Measurements from ENCODE around the gene PLA1A.

The PLA1A gene

DNA sequence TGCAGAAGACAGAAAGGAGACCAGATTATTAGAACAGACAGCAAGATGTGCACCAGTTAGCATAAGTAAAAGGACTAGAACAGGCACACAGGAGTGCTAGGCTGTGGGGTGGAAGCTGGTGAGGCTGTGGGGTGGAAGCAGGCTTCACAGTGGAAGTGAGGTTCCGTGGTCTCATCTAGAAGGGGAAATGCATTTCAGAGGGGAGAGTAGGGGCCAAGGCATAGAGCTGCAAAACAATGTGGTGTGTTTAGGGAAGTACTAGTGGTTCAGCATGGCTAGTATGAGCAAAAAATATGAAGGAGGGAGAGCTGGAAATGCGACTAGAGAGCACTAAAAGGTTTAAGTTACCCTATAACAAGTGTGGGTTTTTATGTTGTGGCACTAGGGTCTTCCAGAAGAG is 56.2 kb downstream of the PLA1A start:
- TF ChIP-seq ZNF354C (tag by site-specific recombination; IDR thresholded peaks at IDR 0.05; ENCODE audit: borderline replicate concordance, low read depth), result no peak
- TF ChIP-seq KLF16 (tag by site-specific recombination; IDR thresholded peaks at IDR 0.05), result no peak
- TF ChIP-seq, protein P1, sequence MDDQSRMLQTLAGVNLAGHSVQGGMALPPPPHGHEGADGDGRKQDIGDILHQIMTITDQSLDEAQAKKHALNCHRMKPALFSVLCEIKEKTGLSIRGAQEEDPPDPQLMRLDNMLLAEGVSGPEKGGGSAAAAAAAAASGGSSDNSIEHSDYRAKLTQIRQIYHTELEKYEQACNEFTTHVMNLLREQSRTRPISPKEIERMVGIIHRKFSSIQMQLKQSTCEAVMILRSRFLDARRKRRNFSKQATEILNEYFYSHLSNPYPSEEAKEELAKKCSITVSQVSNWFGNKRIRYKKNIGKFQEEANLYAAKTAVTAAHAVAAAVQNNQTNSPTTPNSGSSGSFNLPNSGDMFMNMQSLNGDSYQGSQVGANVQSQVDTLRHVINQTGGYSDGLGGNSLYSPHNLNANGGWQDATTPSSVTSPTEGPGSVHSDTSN (CRISPR knock-in tag; IDR thresholded peaks at IDR 0.05), result no peak
- H3K4me1 ChIP-seq (ENCODE audit: control insufficient read depth, insufficient read depth, low read length), result no peaks in the 10 kb centered on the region
- CTCF ChIA-PET, result interaction anchor here (0.5 kb wide), 1 partner anchor 9 kb away, joined by 3 read pairs; no protein-coding TSS in a partner anchor
- POLR2A ChIA-PET, result no interaction called here
- H3K4me3 ChIP-seq (ENCODE audit: low read depth, low read length), result no peak overlapping the region
- H3K36me3 ChIP-seq (ENCODE audit: control insufficient read depth in 2 of 2, insufficient read depth in 1 of 2, low read length in 2 of 2), result no peaks in the 10 kb centered on the region
- H3K27ac ChIP-seq (ENCODE audit: extremely low read depth, low read depth, low read length), result no peak overlapping the region
- H3K9me3 ChIP-seq (ENCODE audit: control insufficient read depth, insufficient read depth, low read depth, low read length), result no peaks in the 10 kb centered on the region

DNA sequence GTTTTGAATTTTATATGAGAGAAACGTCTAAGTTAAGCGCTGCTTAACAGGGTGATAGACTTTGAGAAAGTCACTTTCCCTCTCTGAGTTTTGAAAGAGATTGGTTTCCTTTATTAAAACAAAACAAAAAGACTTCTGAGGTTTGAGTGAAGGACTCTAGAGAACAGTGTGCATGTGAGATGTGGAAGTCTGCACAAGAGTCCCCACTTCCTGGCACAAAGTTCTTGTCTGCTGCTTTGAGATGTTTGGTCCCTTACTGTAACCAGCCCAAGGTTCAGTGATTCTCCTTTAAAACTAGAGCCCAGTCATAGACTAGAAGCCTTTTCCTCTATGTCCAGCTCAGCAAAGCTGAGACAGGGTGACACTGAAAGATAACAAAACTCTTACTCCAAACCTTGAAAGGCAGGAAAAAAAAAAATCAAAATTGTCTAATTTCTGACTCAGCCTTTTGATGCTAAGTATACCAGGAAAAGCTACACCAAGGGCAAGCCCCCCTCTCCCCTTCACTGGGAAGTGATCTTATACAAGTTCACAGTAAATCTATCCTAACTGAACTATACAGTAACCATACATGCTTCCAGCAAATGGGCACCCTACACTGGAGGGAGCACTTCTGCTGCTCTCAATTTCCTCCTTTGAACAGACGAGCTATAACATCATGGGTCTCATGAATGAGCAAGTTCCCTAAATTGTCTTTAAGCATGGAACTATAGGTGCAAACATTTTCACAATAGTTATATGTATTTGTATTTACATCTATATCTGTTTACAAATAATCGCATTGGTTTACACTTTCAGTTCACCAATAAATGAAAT is 60.4 kb downstream of the PLA1A start:
- H3K27ac ChIP-seq (ENCODE audit: extremely low read depth, low read depth, low read length), result no peak overlapping the region
- H3K4me1 ChIP-seq (ENCODE audit: control insufficient read depth, insufficient read depth, low read length), result no peaks in the 10 kb centered on the region
- TF ChIP-seq ZNF416 (tag by site-specific recombination; IDR thresholded peaks at IDR 0.05), result no peak
- TF ChIP-seq ZNF701 (tag by site-specific recombination; IDR thresholded peaks at IDR 0.05), result no peak
- TF ChIP-seq ZFP41 (tag by site-specific recombination; IDR thresholded peaks at IDR 0.05; ENCODE audit: borderline replicate concordance), result no peak
- TF ChIP-seq EGR2 (tag by site-specific recombination; IDR thresholded peaks at IDR 0.05; ENCODE audit: low read depth), result no peak
- TF ChIP-seq ZNF24 (tag by site-specific recombination; IDR thresholded peaks at IDR 0.05), result no peak
- TF ChIP-seq ZNF138 (tag by site-specific recombination; IDR thresholded peaks at IDR 0.05; ENCODE audit: borderline replicate concordance), result no peak
- H3K36me3 ChIP-seq (ENCODE audit: control insufficient read depth in 2 of 2, insufficient read depth in 1 of 2, low read length in 2 of 2), result no peaks in the 10 kb centered on the region
- H3K4me3 ChIP-seq (ENCODE audit: low read depth, low read length), result no peak overlapping the region
- no peaks in the 10 kb centered on the region for H3K9me3 ChIP-seq (ENCODE audit: control insufficient read depth, insufficient read depth, low read depth, low read length)
- POLR2A ChIA-PET, result no interaction called here
- CTCF ChIA-PET, result no interaction called here

DNA sequence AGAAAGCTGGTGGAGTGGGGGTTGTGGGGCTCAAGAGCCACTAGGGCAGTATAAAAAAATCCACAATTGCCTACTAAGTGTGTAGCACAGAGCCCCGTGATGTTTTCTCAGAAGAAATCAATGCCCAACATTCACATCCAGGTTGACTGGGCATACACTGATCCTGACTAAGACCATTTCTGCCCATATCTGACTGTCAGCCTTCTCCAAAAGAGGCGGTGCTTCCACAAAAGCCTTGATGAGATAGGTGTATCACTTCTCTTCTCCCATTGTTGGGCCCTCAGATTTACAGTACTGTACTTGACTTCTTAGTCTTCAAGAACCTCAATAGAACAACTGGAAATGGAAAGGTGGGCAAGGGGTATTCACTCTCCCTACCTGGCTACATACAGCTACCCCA is 61.3 kb downstream of the PLA1A start:
- Histone ChIP-seq H3K4me1 (ENCODE audit: control insufficient read depth, insufficient read depth, low read length) (no peaks in the 10 kb centered on the region), H3K9me3 (ENCODE audit: control insufficient read depth, insufficient read depth, low read depth, low read length) (no peaks in the 10 kb centered on the region), H3K27ac (ENCODE audit: extremely low read depth, low read depth, low read length) (no peak overlapping the region), H3K4me3 (ENCODE audit: low read depth, low read length) (no peak overlapping the region), H3K36me3 (ENCODE audit: control insufficient read depth in 2 of 2, insufficient read depth in 1 of 2, low read length in 2 of 2) (no peaks in the 10 kb centered on the region)
- POLR2A ChIA-PET, result interaction anchor here (0.9 kb wide), 1 partner anchor 195 kb away, joined by 3 read pairs; the partner anchor contains the start of gene TMEM39A
- CTCF ChIA-PET, result no interaction called here
- TF ChIP-seq, protein P2, sequence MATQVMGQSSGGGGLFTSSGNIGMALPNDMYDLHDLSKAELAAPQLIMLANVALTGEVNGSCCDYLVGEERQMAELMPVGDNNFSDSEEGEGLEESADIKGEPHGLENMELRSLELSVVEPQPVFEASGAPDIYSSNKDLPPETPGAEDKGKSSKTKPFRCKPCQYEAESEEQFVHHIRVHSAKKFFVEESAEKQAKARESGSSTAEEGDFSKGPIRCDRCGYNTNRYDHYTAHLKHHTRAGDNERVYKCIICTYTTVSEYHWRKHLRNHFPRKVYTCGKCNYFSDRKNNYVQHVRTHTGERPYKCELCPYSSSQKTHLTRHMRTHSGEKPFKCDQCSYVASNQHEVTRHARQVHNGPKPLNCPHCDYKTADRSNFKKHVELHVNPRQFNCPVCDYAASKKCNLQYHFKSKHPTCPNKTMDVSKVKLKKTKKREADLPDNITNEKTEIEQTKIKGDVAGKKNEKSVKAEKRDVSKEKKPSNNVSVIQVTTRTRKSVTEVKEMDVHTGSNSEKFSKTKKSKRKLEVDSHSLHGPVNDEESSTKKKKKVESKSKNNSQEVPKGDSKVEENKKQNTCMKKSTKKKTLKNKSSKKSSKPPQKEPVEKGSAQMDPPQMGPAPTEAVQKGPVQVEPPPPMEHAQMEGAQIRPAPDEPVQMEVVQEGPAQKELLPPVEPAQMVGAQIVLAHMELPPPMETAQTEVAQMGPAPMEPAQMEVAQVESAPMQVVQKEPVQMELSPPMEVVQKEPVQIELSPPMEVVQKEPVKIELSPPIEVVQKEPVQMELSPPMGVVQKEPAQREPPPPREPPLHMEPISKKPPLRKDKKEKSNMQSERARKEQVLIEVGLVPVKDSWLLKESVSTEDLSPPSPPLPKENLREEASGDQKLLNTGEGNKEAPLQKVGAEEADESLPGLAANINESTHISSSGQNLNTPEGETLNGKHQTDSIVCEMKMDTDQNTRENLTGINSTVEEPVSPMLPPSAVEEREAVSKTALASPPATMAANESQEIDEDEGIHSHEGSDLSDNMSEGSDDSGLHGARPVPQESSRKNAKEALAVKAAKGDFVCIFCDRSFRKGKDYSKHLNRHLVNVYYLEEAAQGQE (tag by site-specific recombination; IDR thresholded peaks at IDR 0.05), result no peak
- TF ChIP-seq ZNF16 (tag by site-specific recombination; IDR thresholded peaks at IDR 0.05; ENCODE audit: low read depth) (no peak), ZNF394 (tag by site-specific recombination; IDR thresholded peaks at IDR 0.05; ENCODE audit: borderline replicate concordance) (no peak), ZNF529 (tag by site-specific recombination; IDR thresholded peaks at IDR 0.05; ENCODE audit: insufficient replicate concordance) (no peak), ZNF184 (tag by site-specific recombination; IDR thresholded peaks at IDR 0.05) (no peak), ZXDB (tag by site-specific recombination; IDR thresholded peaks at IDR 0.05) (no peak), ZNF274 (IDR thresholded peaks at IDR 0.05; ENCODE audit: low read length) (no peak), ZNF274 (tag by site-specific recombination; IDR thresholded peaks at IDR 0.05; ENCODE audit: borderline replicate concordance) (no peak), ZFP69B (tag by site-specific recombination; IDR thresholded peaks at IDR 0.05) (no peak), ZNF549 (tag by site-specific recombination; IDR thresholded peaks at IDR 0.05) (no peak), ZNF548 (tag by site-specific recombination; IDR thresholded peaks at IDR 0.05) (no peak), ZNF146 (tag by site-specific recombination; IDR thresholded peaks at IDR 0.05) (no peak), ZNF76 (tag by site-specific recombination; IDR thresholded peaks at IDR 0.05; ENCODE audit: borderline replicate concordance, low read depth) (no peak), ZNF114 (tag by site-specific recombination; IDR thresholded peaks at IDR 0.05) (no peak)
- TF ChIP-seq, protein P3, sequence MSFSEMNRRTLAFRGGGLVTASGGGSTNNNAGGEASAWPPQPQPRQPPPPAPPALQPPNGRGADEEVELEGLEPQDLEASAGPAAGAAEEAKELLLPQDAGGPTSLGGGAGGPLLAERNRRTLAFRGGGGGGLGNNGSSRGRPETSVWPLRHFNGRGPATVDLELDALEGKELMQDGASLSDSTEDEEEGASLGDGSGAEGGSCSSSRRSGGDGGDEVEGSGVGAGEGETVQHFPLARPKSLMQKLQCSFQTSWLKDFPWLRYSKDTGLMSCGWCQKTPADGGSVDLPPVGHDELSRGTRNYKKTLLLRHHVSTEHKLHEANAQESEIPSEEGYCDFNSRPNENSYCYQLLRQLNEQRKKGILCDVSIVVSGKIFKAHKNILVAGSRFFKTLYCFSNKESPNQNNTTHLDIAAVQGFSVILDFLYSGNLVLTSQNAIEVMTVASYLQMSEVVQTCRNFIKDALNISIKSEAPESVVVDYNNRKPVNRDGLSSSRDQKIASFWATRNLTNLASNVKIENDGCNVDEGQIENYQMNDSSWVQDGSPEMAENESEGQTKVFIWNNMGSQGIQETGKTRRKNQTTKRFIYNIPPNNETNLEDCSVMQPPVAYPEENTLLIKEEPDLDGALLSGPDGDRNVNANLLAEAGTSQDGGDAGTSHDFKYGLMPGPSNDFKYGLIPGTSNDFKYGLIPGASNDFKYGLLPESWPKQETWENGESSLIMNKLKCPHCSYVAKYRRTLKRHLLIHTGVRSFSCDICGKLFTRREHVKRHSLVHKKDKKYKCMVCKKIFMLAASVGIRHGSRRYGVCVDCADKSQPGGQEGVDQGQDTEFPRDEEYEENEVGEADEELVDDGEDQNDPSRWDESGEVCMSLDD (tag by site-specific recombination; IDR thresholded peaks at IDR 0.05), result no peak
